Hepatocyte (in vitro differentiated cells): ENCODE measurements around the gene ABI3BP.

Source experiments
- CTCF ChIP-seq: fragments of 200-600 bp; sonication (generic); IDR thresholded peaks from 2 replicates; pipeline ENCODE4 v1.5.1; 2016; ENCODE audit warnings: antibody characterized with exemption, mild to moderate bottlenecking; ENCODE audit not compliant: poor library complexity
- EZH2 ChIP-seq: fragments of 200-600 bp; sonication (generic); IDR thresholded peaks from 2 replicates; pipeline ENCODE4 v1.6.1; 2016; ENCODE audit warnings: antibody characterized with exemption, mild to moderate bottlenecking, borderline replicate concordance

GRCh38 chr3:100852840-100853239 is 140.4 kb downstream of the ABI3BP start:
- TF ChIP-seq CTCF (no peak), EZH2 (no peak)
